ENCODE data around the gene KLK7. TPM values are rescaled to one million over a fixed set of nuclear protein-coding genes. Genes with fewer than 3 reads are reported as not detected.
"Not testable (repeated sequence)": the region's sequence is repeated elsewhere in the genome, so short reads cannot be mapped to it uniquely, and the experiment has no call there.

KLK7 gene
- total and polyA plus RNA-seq, 5 donors, result not detected

DNA sequence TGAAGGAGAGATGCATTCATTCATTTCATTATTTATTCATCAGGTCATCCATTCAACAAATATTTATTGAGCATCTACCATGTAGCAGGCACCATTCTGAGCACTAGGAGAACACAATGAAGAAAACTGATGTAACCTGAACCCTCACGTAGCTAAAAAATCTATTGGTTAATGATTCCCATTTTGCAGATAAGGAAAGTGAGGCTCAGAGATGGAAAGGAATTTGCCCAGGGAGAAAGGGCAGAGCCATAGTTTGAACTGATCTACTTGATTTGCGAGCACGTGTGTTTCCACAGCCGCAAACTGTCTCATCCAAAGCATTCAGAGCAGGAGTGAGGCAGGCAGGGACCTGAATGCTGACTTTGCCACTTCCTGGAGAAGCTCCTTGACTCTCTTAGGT is 15.0 kb upstream of the KLK7 start:
- ATAC-seq (no peak), DNase-seq (no peak)
- no peaks in the 10 kb centered on the region for H3K4me1 ChIP-seq (ENCODE audit: control insufficient read depth, insufficient read depth, low read length)
- H3K27me3 ChIP-seq (ENCODE audit: control insufficient read depth, insufficient read depth), result no peaks in the 10 kb centered on the region
- no peak overlapping the region for H3K4me3 ChIP-seq (ENCODE audit: low read length)
- no peak overlapping the region for H3K27ac ChIP-seq (ENCODE audit: low read length)
- H3K9me3 ChIP-seq (ENCODE audit: control insufficient read depth, low read length), result no peaks in the 10 kb centered on the region
- 75% methylated on average over 4 of the region's 4 CpGs for WGBS
- intact Hi-C loops (cut with DNase I), result no loop called here

GRCh38 chr19:50998061-50998460 is 14.3 kb upstream of the KLK7 start:
- no peaks in the 10 kb centered on the region for H3K27me3 ChIP-seq (ENCODE audit: control insufficient read depth, insufficient read depth)
- H3K9me3 ChIP-seq (ENCODE audit: control insufficient read depth, low read length), result no peaks in the 10 kb centered on the region
- no peaks in the 10 kb centered on the region for H3K4me1 ChIP-seq (ENCODE audit: control insufficient read depth, insufficient read depth, low read length)
- intact Hi-C loops (cut with DNase I), result no loop called here
- DNase-seq, result no peak
- WGBS, result 65% methylated on average over 5 of the region's 5 CpGs
- no peak overlapping the region for H3K27ac ChIP-seq (ENCODE audit: low read length)
- H3K4me3 ChIP-seq (ENCODE audit: low read length), result no peak overlapping the region
- no peak for ATAC-seq

DNA sequence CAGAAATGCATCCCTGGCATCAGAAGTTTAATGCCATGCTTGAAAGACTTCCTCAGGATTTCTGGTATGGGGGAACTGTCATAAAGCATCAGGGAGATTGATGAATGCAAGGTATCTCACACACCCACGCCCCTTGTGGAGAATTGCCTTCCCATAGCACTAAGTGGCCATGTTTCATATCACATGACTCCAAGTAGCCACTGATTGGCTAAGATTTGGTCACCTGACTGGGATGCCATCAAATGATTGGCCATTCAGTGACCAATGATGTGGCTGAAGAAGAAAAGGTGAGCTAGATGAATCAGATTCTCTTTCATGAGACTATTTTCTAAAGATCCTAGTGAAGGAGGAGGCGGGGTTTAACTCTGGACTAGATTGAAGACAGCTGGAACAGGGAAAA is 10.4 kb upstream of the KLK7 start:
- intact Hi-C loops (cut with DNase I), result no loop called here
- Histone ChIP-seq H3K27me3 (ENCODE audit: control insufficient read depth, insufficient read depth) (no peaks in the 10 kb centered on the region), H3K4me3 (ENCODE audit: low read length) (no peak overlapping the region), H3K4me1 (ENCODE audit: control insufficient read depth, insufficient read depth, low read length) (no peaks in the 10 kb centered on the region), H3K9me3 (ENCODE audit: control insufficient read depth, low read length) (no peaks in the 10 kb centered on the region), H3K27ac (ENCODE audit: low read length) (no peak overlapping the region)
- ATAC-seq (no peak), DNase-seq (no peak)
- WGBS, result 74% methylated on average over 2 of the region's 2 CpGs

- no peaks in the 10 kb centered on the region for H3K9me3 ChIP-seq (ENCODE audit: control insufficient read depth, low read length)
- no peak overlapping the region for H3K27ac ChIP-seq (ENCODE audit: low read length)
- H3K4me1 ChIP-seq (ENCODE audit: control insufficient read depth, insufficient read depth, low read length), result no peaks in the 10 kb centered on the region
- no peaks in the 10 kb centered on the region for H3K27me3 ChIP-seq (ENCODE audit: control insufficient read depth, insufficient read depth)
- H3K4me3 ChIP-seq (ENCODE audit: low read length), result no peak overlapping the region
- DNase-seq (no peak), ATAC-seq (no peak)
- intact Hi-C loops (cut with DNase I), result no loop called here
- WGBS, result 72% methylated on average over 2 of the region's 2 CpGs
These were observed 8.9 kb upstream of the KLK7 start for GRCh38 chr19:50992666-50993035.

DNA sequence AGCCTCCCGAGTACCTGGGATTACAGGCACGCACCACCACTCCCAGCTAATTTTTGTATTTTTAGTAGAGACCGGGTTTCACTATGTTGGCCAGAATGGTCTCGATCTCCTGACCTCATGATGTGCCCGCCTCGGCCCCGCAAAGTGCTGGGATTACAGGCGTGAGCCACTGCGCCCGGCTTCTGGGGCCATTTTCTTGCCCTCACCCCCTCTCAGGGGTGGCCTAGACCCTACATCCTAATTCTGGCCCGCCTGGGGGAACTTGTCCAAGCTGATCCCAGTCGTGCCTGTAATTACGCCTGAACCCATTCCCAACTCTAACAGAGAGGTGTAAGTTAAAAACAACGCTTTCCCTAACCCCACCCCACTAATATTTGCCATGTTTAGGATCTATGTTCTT is 699 bp upstream of the KLK7 start:
- ATAC-seq; intact Hi-C loops (cut with DNase I); H3K4me1 ChIP-seq (ENCODE audit: control insufficient read depth, insufficient read depth, low read length); H3K27me3 ChIP-seq (ENCODE audit: control insufficient read depth, insufficient read depth); H3K27ac ChIP-seq (ENCODE audit: low read length); DNase-seq; H3K4me3 ChIP-seq (ENCODE audit: low read length); H3K9me3 ChIP-seq (ENCODE audit: control insufficient read depth, low read length): not testable (repeated sequence)
- WGBS, result 82% methylated on average over 14 of the region's 14 CpGs

- DNase-seq, result no peak
- intact Hi-C loops (cut with DNase I), result no loop called here
- Histone ChIP-seq H3K27me3 (ENCODE audit: control insufficient read depth, insufficient read depth) (peaks cover 2% of the 10 kb centered on the region), H3K4me1 (ENCODE audit: control insufficient read depth, insufficient read depth, low read length) (no peaks in the 10 kb centered on the region), H3K9me3 (ENCODE audit: control insufficient read depth, low read length) (no peaks in the 10 kb centered on the region), H3K4me3 (ENCODE audit: low read length) (no peak overlapping the region), H3K27ac (ENCODE audit: low read length) (no peak overlapping the region)
- no peak for ATAC-seq
- 74% methylated on average over 4 of the region's 4 CpGs for WGBS
These were observed 1.5 kb downstream of the KLK7 start for GRCh38 chr19:50982186-50982585.

- no peaks in the 10 kb centered on the region for H3K4me1 ChIP-seq (ENCODE audit: control insufficient read depth, insufficient read depth, low read length)
- WGBS, result 60% methylated on average over 11 of the region's 11 CpGs
- no peak overlapping the region for H3K4me3 ChIP-seq (ENCODE audit: low read length)
- ATAC-seq (no peak), DNase-seq (no peak)
- H3K9me3 ChIP-seq (ENCODE audit: control insufficient read depth, low read length), result no peaks in the 10 kb centered on the region
- H3K27me3 ChIP-seq (ENCODE audit: control insufficient read depth, insufficient read depth), result peaks cover 2% of the 10 kb centered on the region
- H3K27ac ChIP-seq (ENCODE audit: low read length), result no peak overlapping the region
- intact Hi-C loops (cut with DNase I), result no loop called here
These were observed 2.0 kb downstream of the KLK7 start for GRCh38 chr19:50981587-50982146.

- Histone ChIP-seq H3K27ac (ENCODE audit: low read length) (no peak overlapping the region), H3K27me3 (ENCODE audit: control insufficient read depth, insufficient read depth) (peaks cover 2% of the 10 kb centered on the region), H3K9me3 (ENCODE audit: control insufficient read depth, low read length) (no peaks in the 10 kb centered on the region), H3K4me3 (ENCODE audit: low read length) (no peak overlapping the region), H3K4me1 (ENCODE audit: control insufficient read depth, insufficient read depth, low read length) (no peaks in the 10 kb centered on the region)
- DNase-seq (no peak), ATAC-seq (no peak)
- intact Hi-C loops (cut with DNase I), result no loop called here
- 60% methylated on average over 13 of the region's 13 CpGs for WGBS
These were observed 3.5 kb downstream of the KLK7 start for GRCh38 chr19:50980208-50980607.

- no peak overlapping the region for H3K4me3 ChIP-seq (ENCODE audit: low read length)
- intact Hi-C loops (cut with DNase I), result no loop called here
- no peaks in the 10 kb centered on the region for H3K4me1 ChIP-seq (ENCODE audit: control insufficient read depth, insufficient read depth, low read length)
- H3K9me3 ChIP-seq (ENCODE audit: control insufficient read depth, low read length), result no peaks in the 10 kb centered on the region
- no peak for ATAC-seq
- WGBS, result 39% methylated on average over 8 of the region's 8 CpGs
- no peak overlapping the region for H3K27ac ChIP-seq (ENCODE audit: low read length)
- peaks cover 2% of the 10 kb centered on the region for H3K27me3 ChIP-seq (ENCODE audit: control insufficient read depth, insufficient read depth)
- no peak for DNase-seq
These were observed 4.0 kb downstream of the KLK7 start for GRCh38 chr19:50979758-50980157.

DNA sequence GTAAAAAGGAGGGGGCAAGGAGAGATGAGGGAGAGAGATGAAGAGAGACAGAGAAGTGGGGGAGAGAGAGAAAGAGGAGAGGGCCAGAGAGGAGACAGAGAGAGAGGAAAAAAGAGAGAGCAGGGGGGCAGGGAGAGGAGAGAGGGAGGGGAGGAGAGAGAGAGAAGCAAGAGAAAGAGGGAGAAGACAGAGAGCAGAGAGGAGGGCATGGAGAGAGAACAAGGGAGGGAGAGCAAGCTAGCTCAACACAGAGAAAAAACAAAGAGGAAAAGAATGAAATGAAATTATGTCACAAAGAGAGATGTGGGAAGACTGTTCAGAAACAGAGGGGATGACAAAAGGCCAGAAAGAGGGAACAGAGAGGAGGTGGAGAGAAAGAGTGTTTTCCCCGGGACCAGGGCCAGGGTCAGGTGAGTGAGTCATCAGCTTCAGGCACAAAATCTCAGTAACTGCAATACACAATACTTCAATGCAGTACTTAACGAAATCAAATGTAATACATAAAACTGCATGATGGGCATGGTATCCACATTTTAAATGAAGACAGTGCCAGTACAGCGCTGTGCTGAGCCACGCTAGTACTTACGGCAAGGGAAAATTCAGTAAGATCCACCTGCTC is 4.8 kb downstream of the KLK7 start:
- ATAC-seq, result no peak
- Histone ChIP-seq H3K4me3 (ENCODE audit: low read length) (no peak overlapping the region), H3K27me3 (ENCODE audit: control insufficient read depth, insufficient read depth) (peaks cover 2% of the 10 kb centered on the region), H3K4me1 (ENCODE audit: control insufficient read depth, insufficient read depth, low read length) (no peaks in the 10 kb centered on the region), H3K9me3 (ENCODE audit: control insufficient read depth, low read length) (no peaks in the 10 kb centered on the region), H3K27ac (ENCODE audit: low read length) (no peak overlapping the region)
- intact Hi-C loops (cut with DNase I), result no loop called here
- 66% methylated on average over 5 of the region's 5 CpGs for WGBS
- no peak for DNase-seq

DNA sequence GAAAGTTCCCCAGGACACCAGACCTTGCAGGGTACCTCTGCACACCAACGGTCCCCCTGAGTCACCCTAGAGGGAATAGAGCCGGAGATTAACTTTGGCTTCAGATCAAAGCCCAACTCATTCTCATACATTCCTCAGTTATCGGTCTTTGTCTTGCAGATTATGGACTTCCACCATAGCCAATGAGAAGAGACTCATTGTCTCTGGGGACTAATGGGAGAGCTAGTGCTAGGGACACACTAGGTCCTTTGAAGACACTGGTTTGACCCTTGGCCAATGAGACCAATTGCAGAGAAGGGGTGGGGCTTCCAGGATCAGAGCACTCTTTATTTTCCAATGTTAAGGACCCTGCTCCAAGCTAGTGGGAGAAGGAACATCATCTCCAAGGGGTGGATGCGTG is 6.1 kb downstream of the KLK7 start:
- WGBS, result 58% methylated on average over 4 of the region's 4 CpGs
- no peaks in the 10 kb centered on the region for H3K27me3 ChIP-seq (ENCODE audit: control insufficient read depth, insufficient read depth)
- no peaks in the 10 kb centered on the region for H3K9me3 ChIP-seq (ENCODE audit: control insufficient read depth, low read length)
- intact Hi-C loops (cut with DNase I), result no loop called here
- no peaks in the 10 kb centered on the region for H3K4me1 ChIP-seq (ENCODE audit: control insufficient read depth, insufficient read depth, low read length)
- no peak overlapping the region for H3K27ac ChIP-seq (ENCODE audit: low read length)
- ATAC-seq (no peak), DNase-seq (no peak)
- no peak overlapping the region for H3K4me3 ChIP-seq (ENCODE audit: low read length)

GRCh38 chr19:50975766-50976165 is 8.0 kb downstream of the KLK7 start:
- Histone ChIP-seq H3K4me3 (ENCODE audit: low read length) (no peak overlapping the region), H3K27ac (ENCODE audit: low read length) (no peak overlapping the region), H3K27me3 (ENCODE audit: control insufficient read depth, insufficient read depth) (no peaks in the 10 kb centered on the region), H3K9me3 (ENCODE audit: control insufficient read depth, low read length) (no peaks in the 10 kb centered on the region), H3K4me1 (ENCODE audit: control insufficient read depth, insufficient read depth, low read length) (no peaks in the 10 kb centered on the region)
- 23% methylated on average over 8 of the region's 8 CpGs for WGBS
- intact Hi-C loops (cut with DNase I), result no loop called here
- DNase-seq, result no peak
- no peak for ATAC-seq

Data from right cardiac atrium (tissue), 5 donors.